Uterus (tissue), 2 donors: Measurements from ENCODE around the gene PEMT.

Source experiments
- CTCF ChIP-seq, 4 experiments: fragments of 200-600 bp in 2 of 4; fragments of 450-650 bp in 2 of 4; sonication (generic) in 2 of 4; IDR thresholded peaks; one replicate each; pipeline ENCODE4 v1.5.1; 2016 to 2019; ENCODE audit warnings: antibody characterized with exemption in 4 of 4, mild to moderate bottlenecking in 2 of 4, moderate library complexity in 1 of 4
- POLR2A ChIP-seq, 2 donors: fragments of 450-650 bp; IDR thresholded peaks; one replicate each; pipeline ENCODE4 v1.6.1; 2016; ENCODE audit warnings: antibody characterized with exemption in 2 of 2, mild to moderate bottlenecking in 1 of 2, moderate library complexity in 1 of 2

GRCh38 chr17:17577373-17577772 is 14.1 kb downstream of the PEMT start:
- TF ChIP-seq CTCF (IDR thresholded peaks at IDR 0.05), result no peak
- no peak for TF ChIP-seq POLR2A (IDR thresholded peaks at IDR 0.05)
